ENCODE results near the gene CCDC28A.

GRCh38 chr6:138736640-138737039 lies 36.9 kb upstream of the CCDC28A start:
- no peak for TF ChIP-seq SP1 (IDR thresholded peaks at IDR 0.05)
- TF ChIP-seq FOXA1 (IDR thresholded peaks at IDR 0.05): no peak
- TF ChIP-seq LEF1 (IDR thresholded peaks at IDR 0.05; ENCODE audit: borderline replicate concordance): no peak
- no peak for TF ChIP-seq FOXM1 (IDR thresholded peaks at IDR 0.05; ENCODE audit: borderline replicate concordance)
- TF ChIP-seq TARDBP (IDR thresholded peaks at IDR 0.05): no peak
- no peak for TF ChIP-seq ARNT (IDR thresholded peaks at IDR 0.05)
